HCT116 (cell line): ENCODE results near the gene CDH4. TPM values are rescaled to one million over a fixed set of nuclear protein-coding genes. Genes with fewer than 3 reads are reported as not detected.

Source experiments
- ATAC-seq: fragments of 200-7000 bp; cut with Tn5 transposase; 2 replicates; pipeline ENCODE4 v1.9.1; 2020; ENCODE audit warnings: mild to moderate bottlenecking, moderate library complexity
- BruUV-seq: library from RNA; stranded (reverse); fragments of 400-500 nt; replicated peaks from 2 replicates; lab custom pipeline; 2021; lab: Mats Ljungman, UMichigan
- CTCF ChIA-PET: fragments of 300-600 bp; sonication (Branson Sonifier 250); formaldehyde crosslinking; loops from one replicate; lab custom pipeline; 2021; ENCODE audit warnings: antibody characterized with exemption; lab: Charles Lee
- POLR2A ChIA-PET: fragments of 300-600, 350-600 bp; sonication (Branson Sonifier 250); formaldehyde crosslinking; loops from one replicate; lab custom pipeline; 2021; ENCODE audit warnings: antibody characterized with exemption; lab: Charles Lee
- RAD21 ChIA-PET, 2 experiments: fragments of 300-600 bp; sonication (Branson Sonifier 250); formaldehyde crosslinking; loops; one replicate each; lab custom pipeline; 2023; ENCODE audit warnings: low total read pairs in 2 of 2; ENCODE audit not compliant: uncharacterized antibody in 2 of 2, unreplicated experiment in 2 of 2, low non-redundant PET in 1 of 2; lab: Charles Lee
- DNase-seq: peaks from one replicate; pipeline ENCODE4 v3.0.0-alpha.2; 2010; ENCODE audit warnings: low read depth, low spot score
- H2AFZ ChIP-seq: fragments of 200-600 bp; shearing (Covaris generic), sonication (generic); 2 replicates; pipeline ENCODE4 v1.6.1; 2017; ENCODE audit warnings: low read depth, mixed run types, mixed read lengths, antibody characterized with exemption, low read length; ENCODE audit not compliant: poor library complexity, severe bottlenecking
- H3K27ac ChIP-seq: 2 replicates; pipeline ENCODE4 v1.5.1; 2012; ENCODE audit warnings: low read depth, low read length
- H3K27me3 ChIP-seq: fragments of 200-600 bp; sonication (generic); 2 replicates; pipeline ENCODE4 v1.6.1; 2016; ENCODE audit warnings: mixed run types, low read length, mixed read lengths; ENCODE audit not compliant: insufficient read depth
- H3K36me3 ChIP-seq, 2 experiments: fragments of 200-500 bp in 1 of 2; fragments of 200-600 bp in 1 of 2; sonication (Bioruptor generic) in 1 of 2; sonication (generic) in 1 of 2; 2 replicates each; pipeline versions ENCODE4 v1.5.1 to v1.6.1; 2014 to 2016; ENCODE audit warnings: low read length in 2 of 2, inconsistent platforms in 1 of 2, mixed read lengths in 1 of 2, mixed run types in 1 of 2; ENCODE audit not compliant: insufficient read depth in 2 of 2, control insufficient read depth in 1 of 2
- H3K4me1 ChIP-seq, 2 experiments: fragments of 200-600 bp in 1 of 2; sonication (generic) in 1 of 2; 2 replicates each; pipeline versions ENCODE4 v1.5.1 to v1.6.1; 2012 to 2017; ENCODE audit warnings: low read length in 2 of 2, inconsistent platforms in 1 of 2, mild to moderate bottlenecking in 1 of 2, mixed read lengths in 1 of 2, mixed run types in 1 of 2, moderate library complexity in 1 of 2; ENCODE audit not compliant: insufficient read depth in 2 of 2, control insufficient read depth in 1 of 2
- H3K4me2 ChIP-seq: fragments of 200-600 bp; sonication (generic); 2 replicates; pipeline ENCODE4 v1.6.1; 2017; ENCODE audit warnings: mixed run types, low read length, mixed read lengths
- H3K4me3 ChIP-seq, 2 experiments: fragments of 200-600 bp in 1 of 2; sonication (generic) in 1 of 2; replicated peaks in 1 of 2; 2 replicates each; pipeline ENCODE4 v1.5.1; 2011 to 2016; ENCODE audit warnings: low read length in 2 of 2, control low read depth in 1 of 2, low read depth in 1 of 2, mild to moderate bottlenecking in 1 of 2, mixed read lengths in 1 of 2, mixed run types in 1 of 2
- H3K79me2 ChIP-seq: fragments of 200-600 bp; sonication (generic); 2 replicates; pipeline ENCODE4 v1.6.1; 2017; ENCODE audit warnings: mild to moderate bottlenecking, mixed run types, low read length, moderate library complexity, mixed read lengths; ENCODE audit not compliant: insufficient read depth
- H3K9ac ChIP-seq: fragments of 200-600 bp; sonication (generic); 2 replicates; pipeline ENCODE4 v1.6.1; 2016; ENCODE audit warnings: low read length, mixed read lengths
- H3K9me2 ChIP-seq: fragments of 200-600 bp; sonication (generic), shearing (Covaris generic); 2 replicates; pipeline ENCODE4 v1.6.1; 2017; ENCODE audit warnings: mixed run types, mild to moderate bottlenecking, moderate library complexity; ENCODE audit not compliant: insufficient read depth
- H3K9me3 ChIP-seq, 2 experiments: fragments of 200-500 bp in 1 of 2; fragments of 200-600 bp in 1 of 2; sonication (Bioruptor generic) in 1 of 2; sonication (generic) in 1 of 2; 2 replicates each; pipeline ENCODE4 v1.6.1; 2014 to 2017; ENCODE audit warnings: low read length in 2 of 2, mixed read lengths in 2 of 2, inconsistent platforms in 1 of 2, low read depth in 1 of 2, mild to moderate bottlenecking in 1 of 2, mixed run types in 1 of 2, moderate library complexity in 1 of 2; ENCODE audit not compliant: control insufficient read depth in 1 of 2, insufficient read depth in 1 of 2
- H4K20me1 ChIP-seq: fragments of 200-600 bp; sonication (generic), shearing (Covaris generic); 2 replicates; pipeline ENCODE4 v1.6.1; 2017; ENCODE audit warnings: mixed run types, mild to moderate bottlenecking, moderate library complexity; ENCODE audit not compliant: insufficient read depth
- CBX3 ChIP-seq: IDR thresholded peaks from 2 replicates; pipeline ENCODE4 v1.6.1; 2012; ENCODE audit warnings: low read depth
- EGR1 ChIP-seq: IDR thresholded peaks from 2 replicates; pipeline ENCODE4 v1.6.1; 2012; ENCODE audit warnings: low read depth
- ELF1 ChIP-seq: IDR thresholded peaks from 2 replicates; pipeline ENCODE4 v1.6.1; 2012; ENCODE audit warnings: low read depth, borderline replicate concordance
- FOSL1 ChIP-seq: IDR thresholded peaks from 2 replicates; pipeline ENCODE4 v1.6.1; 2012; ENCODE audit warnings: low read depth
- JUND ChIP-seq: IDR thresholded peaks from 2 replicates; pipeline ENCODE4 v1.6.1; 2012
- SIN3A ChIP-seq: IDR thresholded peaks from 2 replicates; pipeline ENCODE4 v1.6.1; 2012; ENCODE audit warnings: low read depth
- SRF ChIP-seq: IDR thresholded peaks from 2 replicates; pipeline ENCODE4 v1.6.1; 2012; ENCODE audit warnings: low read depth
- TCF7L2 ChIP-seq: IDR thresholded peaks from 2 replicates; pipeline ENCODE4 v1.7.0; 2011; ENCODE audit warnings: borderline replicate concordance, inconsistent platforms; ENCODE audit not compliant: insufficient read depth, insufficient read length; ENCODE audit errors: extremely low read depth
- YY1 ChIP-seq: IDR thresholded peaks from 2 replicates; pipeline ENCODE4 v1.6.1; 2011; ENCODE audit warnings: low read length, low read depth, moderate library complexity, mild to moderate bottlenecking; ENCODE audit not compliant: insufficient replicate concordance; ENCODE audit errors: extremely low read depth
- intact Hi-C: fragments of 100-400 bp; cut with micrococcal nuclease; formaldehyde crosslinking; loops from 2 replicates; pipeline ENCODE4 v1.10.0; 2022
- total RNA-seq: library from RNA; stranded (reverse); gene quantifications from one replicate; pipeline ENCODE4 v1.2.1, GENCODE V29; 2021; ENCODE audit not compliant: unreplicated experiment
- TF ChIP-seq, protein P1 (sequence below): IDR thresholded peaks from 2 replicates; pipeline ENCODE4 v1.6.1; 2012; ENCODE audit warnings: low read depth
- TF ChIP-seq, protein P2 (sequence below): IDR thresholded peaks from 2 replicates; pipeline ENCODE4 v1.6.1; 2011; ENCODE audit warnings: mild to moderate bottlenecking, low read length, moderate library complexity; ENCODE audit not compliant: insufficient replicate concordance; ENCODE audit errors: extremely low read depth

The CDH4 gene
- total RNA-seq, 1 experiment from 2014 or later: not detected

- CTCF ChIA-PET: no interaction called here
- ATAC-seq (no peak), DNase-seq (no peak)
- no peak overlapping the region for H3K27ac ChIP-seq
- POLR2A ChIA-PET: no interaction called here
- H3K4me1 ChIP-seq: no peaks in the 10 kb centered on the region
- H3K9ac ChIP-seq: no peak overlapping the region
- H3K9me2 ChIP-seq: no peaks in the 10 kb centered on the region
- H2AFZ ChIP-seq: no peak overlapping the region
- no peaks in the 10 kb centered on the region for H3K36me3 ChIP-seq
- H4K20me1 ChIP-seq: no peaks in the 10 kb centered on the region
- H3K4me3 ChIP-seq: no peak overlapping the region
- intact Hi-C loops: no loop called here
- no peaks in the 10 kb centered on the region for H3K79me2 ChIP-seq
- no peak overlapping the region for H3K4me2 ChIP-seq
- RAD21 ChIA-PET: no interaction called here
- no TSS peak for BruUV-seq
- no peaks in the 10 kb centered on the region for H3K9me3 ChIP-seq
- H3K27me3 ChIP-seq: no peaks in the 10 kb centered on the region
- TF ChIP-seq ELF1 (no peak), TCF7L2 (no peak), JUND (no peak), YY1 (no peak), CBX3 (no peak), SRF (no peak), EGR1 (no peak), SIN3A (no peak), FOSL1 (no peak)
- TF ChIP-seq, protein P1, sequence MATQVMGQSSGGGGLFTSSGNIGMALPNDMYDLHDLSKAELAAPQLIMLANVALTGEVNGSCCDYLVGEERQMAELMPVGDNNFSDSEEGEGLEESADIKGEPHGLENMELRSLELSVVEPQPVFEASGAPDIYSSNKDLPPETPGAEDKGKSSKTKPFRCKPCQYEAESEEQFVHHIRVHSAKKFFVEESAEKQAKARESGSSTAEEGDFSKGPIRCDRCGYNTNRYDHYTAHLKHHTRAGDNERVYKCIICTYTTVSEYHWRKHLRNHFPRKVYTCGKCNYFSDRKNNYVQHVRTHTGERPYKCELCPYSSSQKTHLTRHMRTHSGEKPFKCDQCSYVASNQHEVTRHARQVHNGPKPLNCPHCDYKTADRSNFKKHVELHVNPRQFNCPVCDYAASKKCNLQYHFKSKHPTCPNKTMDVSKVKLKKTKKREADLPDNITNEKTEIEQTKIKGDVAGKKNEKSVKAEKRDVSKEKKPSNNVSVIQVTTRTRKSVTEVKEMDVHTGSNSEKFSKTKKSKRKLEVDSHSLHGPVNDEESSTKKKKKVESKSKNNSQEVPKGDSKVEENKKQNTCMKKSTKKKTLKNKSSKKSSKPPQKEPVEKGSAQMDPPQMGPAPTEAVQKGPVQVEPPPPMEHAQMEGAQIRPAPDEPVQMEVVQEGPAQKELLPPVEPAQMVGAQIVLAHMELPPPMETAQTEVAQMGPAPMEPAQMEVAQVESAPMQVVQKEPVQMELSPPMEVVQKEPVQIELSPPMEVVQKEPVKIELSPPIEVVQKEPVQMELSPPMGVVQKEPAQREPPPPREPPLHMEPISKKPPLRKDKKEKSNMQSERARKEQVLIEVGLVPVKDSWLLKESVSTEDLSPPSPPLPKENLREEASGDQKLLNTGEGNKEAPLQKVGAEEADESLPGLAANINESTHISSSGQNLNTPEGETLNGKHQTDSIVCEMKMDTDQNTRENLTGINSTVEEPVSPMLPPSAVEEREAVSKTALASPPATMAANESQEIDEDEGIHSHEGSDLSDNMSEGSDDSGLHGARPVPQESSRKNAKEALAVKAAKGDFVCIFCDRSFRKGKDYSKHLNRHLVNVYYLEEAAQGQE: no peak
- TF ChIP-seq, protein P2, sequence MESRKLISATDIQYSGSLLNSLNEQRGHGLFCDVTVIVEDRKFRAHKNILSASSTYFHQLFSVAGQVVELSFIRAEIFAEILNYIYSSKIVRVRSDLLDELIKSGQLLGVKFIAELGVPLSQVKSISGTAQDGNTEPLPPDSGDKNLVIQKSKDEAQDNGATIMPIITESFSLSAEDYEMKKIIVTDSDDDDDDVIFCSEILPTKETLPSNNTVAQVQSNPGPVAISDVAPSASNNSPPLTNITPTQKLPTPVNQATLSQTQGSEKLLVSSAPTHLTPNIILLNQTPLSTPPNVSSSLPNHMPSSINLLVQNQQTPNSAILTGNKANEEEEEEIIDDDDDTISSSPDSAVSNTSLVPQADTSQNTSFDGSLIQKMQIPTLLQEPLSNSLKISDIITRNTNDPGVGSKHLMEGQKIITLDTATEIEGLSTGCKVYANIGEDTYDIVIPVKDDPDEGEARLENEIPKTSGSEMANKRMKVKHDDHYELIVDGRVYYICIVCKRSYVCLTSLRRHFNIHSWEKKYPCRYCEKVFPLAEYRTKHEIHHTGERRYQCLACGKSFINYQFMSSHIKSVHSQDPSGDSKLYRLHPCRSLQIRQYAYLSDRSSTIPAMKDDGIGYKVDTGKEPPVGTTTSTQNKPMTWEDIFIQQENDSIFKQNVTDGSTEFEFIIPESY: no peak
Observed at GRCh38 chr20:61543931-61544745, 292.1 kb downstream of the CDH4 start.
